HG03342 (cell line): ENCODE data around the gene CRB1.

Experiments used
- ATAC-seq: cut with Tn5 transposase; IDR thresholded peaks from one replicate; pipeline ENCODE4 v1.9.1; 2021; ENCODE audit warnings: mild to moderate bottlenecking, moderate library complexity; ENCODE audit not compliant: unreplicated experiment

The CRB1 gene

GRCh38 chr1:197342044-197342565, 74.1 kb downstream of the CRB1 start:
- ATAC-seq, result no peak

GRCh38 chr1:197342669-197343068, 74.6 kb downstream of the CRB1 start:
- ATAC-seq, result no peak

GRCh38 chr1:197343663-197344273, 75.7 kb downstream of the CRB1 start:
- ATAC-seq, result no peak

- ATAC-seq, result no peak
Observed at GRCh38 chr1:197351821-197352440, 83.9 kb downstream of the CRB1 start.

- ATAC-seq, result no peak
Observed at GRCh38 chr1:197355248-197355995, 87.4 kb downstream of the CRB1 start.

GRCh38 chr1:197356723-197357533, 88.9 kb downstream of the CRB1 start:
- peak; percentile 74 for ATAC-seq

- ATAC-seq, result no peak
Observed at GRCh38 chr1:197358959-197359358, 90.9 kb downstream of the CRB1 start.

- ATAC-seq, result no peak
Observed at GRCh38 chr1:197360068-197360467, 92.0 kb downstream of the CRB1 start.

GRCh38 chr1:197362871-197363270, 94.8 kb downstream of the CRB1 start:
- no peak for ATAC-seq

- ATAC-seq, result no peak
Observed at GRCh38 chr1:197363855-197364254, 95.8 kb downstream of the CRB1 start.

- ATAC-seq, result no peak
Observed at GRCh38 chr1:197366996-197367395, 98.9 kb downstream of the CRB1 start.

- ATAC-seq, result no peak
Observed at GRCh38 chr1:197367627-197368026, 99.6 kb downstream of the CRB1 start.

- ATAC-seq, result no peak
Observed at GRCh38 chr1:197374428-197374827, 106.4 kb downstream of the CRB1 start.

- no peak for ATAC-seq
Observed at GRCh38 chr1:197384471-197384870, 116.4 kb downstream of the CRB1 start.

GRCh38 chr1:197388801-197389200, 120.7 kb downstream of the CRB1 start:
- ATAC-seq, result no peak

- ATAC-seq, result no peak
Observed at GRCh38 chr1:197390856-197391255, 122.8 kb downstream of the CRB1 start.

GRCh38 chr1:197391303-197392226, 123.5 kb downstream of the CRB1 start:
- ATAC-seq, result no peak

GRCh38 chr1:197392541-197392940, 124.5 kb downstream of the CRB1 start:
- no peak for ATAC-seq

GRCh38 chr1:197393105-197393504, 125.1 kb downstream of the CRB1 start:
- ATAC-seq, result no peak

GRCh38 chr1:197393772-197394171, 125.7 kb downstream of the CRB1 start:
- no peak for ATAC-seq
